A549 (cell line): ENCODE results near the gene MROH2A. TPM values are rescaled to one million over a fixed set of nuclear protein-coding genes. Genes with fewer than 3 reads are reported as not detected.

ENCODE experiments used
- ATAC-seq, 2 experiments: fragments of 200-7000 bp in 1 of 2; fragments of >200 bp in 1 of 2; cut with Nextera tagmentation in 1 of 2; cut with Tn5 transposase in 1 of 2; 3 replicates each; pipeline versions ENCODE4 v1.8.0 to v1.9.1; 2018 to 2020; ENCODE audit warnings: mild to moderate bottlenecking in 1 of 2, moderate library complexity in 1 of 2
- CTCF ChIA-PET: fragments of 300-600 bp; sonication (Branson Sonifier 250); formaldehyde crosslinking; extraction: SDS; loops from one replicate; lab custom pipeline; 2021; ENCODE audit warnings: antibody characterized with exemption, inconsistent platforms; lab: Yijun Ruan, JAX
- POLR2A ChIA-PET: fragments of 350-600 bp; formaldehyde crosslinking; extraction: SDS; loops from one replicate; lab custom pipeline; 2021; ENCODE audit warnings: antibody characterized with exemption, inconsistent platforms; lab: Yijun Ruan, JAX
- DNase-seq, 2 experiments: peaks; one replicate each; pipeline versions ENCODE4 v3.0.0 to v3.0.0-alpha.2; 2011 to 2016; ENCODE audit warnings: low read depth in 1 of 2, low spot score in 1 of 2
- FAIRE-seq: peaks from 2 replicates; lab custom pipeline; 2011; peaks lifted over from hg19 to GRCh38; lab: Jason Lieb, UNC
- H3K27ac ChIP-seq, 2 experiments: fragments of >200 bp; sonication (Bioruptor Twin); formaldehyde crosslinking; 3 replicates each; pipeline ENCODE4 v1.5.1; 2016 to 2017
- H3K4me1 ChIP-seq: fragments of >200 bp; sonication (Bioruptor Twin); formaldehyde crosslinking; 3 replicates; pipeline ENCODE4 v1.6.1; 2016
- H3K4me2 ChIP-seq: fragments of >200 bp; sonication (Bioruptor Twin); formaldehyde crosslinking; 3 replicates; pipeline ENCODE4 v1.6.1; 2016
- H3K4me3 ChIP-seq: fragments of >200 bp; sonication (Bioruptor Twin); formaldehyde crosslinking; 3 replicates; pipeline ENCODE4 v1.5.1; 2016
- H3K9me3 ChIP-seq: fragments of >200 bp; sonication (Bioruptor Twin); formaldehyde crosslinking; 3 replicates; pipeline ENCODE4 v1.6.1; 2016
- ATOH8 ChIP-seq: fragments of 250-450 bp; sonication (Bioruptor Pico); IDR thresholded peaks from 2 replicates; pipeline ENCODE4 v1.5.0; 2020; ENCODE audit warnings: low read depth, mild to moderate bottlenecking, moderate library complexity
- BHLHE40 ChIP-seq: IDR thresholded peaks from 2 replicates; pipeline ENCODE4 v1.6.1; 2012; ENCODE audit warnings: low read depth, low read length, inconsistent platforms
- CEBPB ChIP-seq, 2 experiments: fragments of >200 bp in 1 of 2; sonication (Bioruptor Twin) in 1 of 2; formaldehyde crosslinking in 1 of 2; IDR thresholded peaks; 2 replicates each; pipeline ENCODE4 v1.6.1; 2012 to 2016
- CHD4 ChIP-seq: fragments of 200-600 bp; sonication (generic); IDR thresholded peaks from 2 replicates; pipeline ENCODE4 v1.6.1; 2016; ENCODE audit warnings: antibody characterized with exemption, mild to moderate bottlenecking, borderline replicate concordance
- CTCF ChIP-seq: fragments of >200 bp; sonication (Bioruptor Twin); formaldehyde crosslinking; IDR thresholded peaks from 3 replicates; pipeline ENCODE4 v1.5.1; 2016
- E2F6 ChIP-seq: IDR thresholded peaks from 2 replicates; pipeline ENCODE4 v1.6.1; 2012; ENCODE audit warnings: low read depth, borderline replicate concordance
- EHF ChIP-seq: fragments of 250-450 bp; sonication (Bioruptor Pico); IDR thresholded peaks from 2 replicates; pipeline ENCODE4 v1.5.0; 2020; ENCODE audit warnings: mild to moderate bottlenecking
- ELK1 ChIP-seq: fragments of 150-350 bp; IDR thresholded peaks from 2 replicates; pipeline ENCODE4 v1.6.1; 2014; ENCODE audit warnings: low read depth, mild to moderate bottlenecking, low read length
- ESRRA ChIP-seq: fragments of 150-350 bp; IDR thresholded peaks from 2 replicates; pipeline ENCODE4 v1.6.1; 2014; ENCODE audit warnings: mild to moderate bottlenecking, low read length, borderline replicate concordance
- GATA3 ChIP-seq: IDR thresholded peaks from 2 replicates; pipeline ENCODE4 v1.6.1; 2012; ENCODE audit warnings: borderline replicate concordance
- HDAC2 ChIP-seq: fragments of 200-600 bp; sonication (generic); IDR thresholded peaks from 2 replicates; pipeline ENCODE4 v1.6.1; 2016
- HEYL ChIP-seq: fragments of 250-450 bp; sonication (Bioruptor Pico); IDR thresholded peaks from 2 replicates; pipeline ENCODE4 v1.8.0; 2021; ENCODE audit warnings: mild to moderate bottlenecking, moderate library complexity
- JUN ChIP-seq, 2 experiments: fragments of >200 bp; sonication (Bioruptor Twin); formaldehyde crosslinking; IDR thresholded peaks; 2 replicates in 1 of 2; 3 replicates in 1 of 2; pipeline ENCODE4 v1.6.1; 2016 to 2017
- KDM5A ChIP-seq: fragments of 200-600 bp; sonication (generic); IDR thresholded peaks from 2 replicates; pipeline ENCODE4 v1.6.1; 2016; ENCODE audit warnings: antibody characterized with exemption, mild to moderate bottlenecking
- MAFK ChIP-seq: fragments of 450-650 bp; IDR thresholded peaks from 2 replicates; pipeline ENCODE4 v1.6.1; 2014; ENCODE audit not compliant: partially characterized antibody
- PBX3 ChIP-seq: IDR thresholded peaks from 2 replicates; pipeline ENCODE4 v1.6.1; 2012
- RFX5 ChIP-seq: fragments of 450-650 bp; IDR thresholded peaks from 2 replicates; pipeline ENCODE4 v1.7.1; 2014; ENCODE audit warnings: antibody characterized with exemption, mild to moderate bottlenecking, moderate library complexity
- ZSCAN20 ChIP-seq: fragments of 250-450 bp; sonication (Bioruptor Pico); IDR thresholded peaks from 2 replicates; pipeline ENCODE4 v1.8.0; 2022; ENCODE audit warnings: mild to moderate bottlenecking, moderate library complexity
- WGBS: methylation state at CpG from one replicate; pipeline ENCODE4 v1.1.6; 2017; ENCODE audit errors: missing lambda C conversion rate; 5-methylcytosine and 5-hydroxymethylcytosine counted together
- polyA plus RNA-seq, 4 experiments: library from polyadenylated mRNA; depleted of rRNA in 3 of 4; stranded (reverse); fragments of >200 nt; fragmentation: RNase III in 1 of 4; extraction: RNeasy Plus Mini Kit Qiagen cat#74134 plus additional on column Dnase treatment in 1 of 4; gene quantifications; 2 replicates in 3 of 4; 3 replicates in 1 of 4; pipeline ENCODE4 v1.2.3, GENCODE V29; 2011 to 2017

The MROH2A gene
- polyA plus RNA-seq, 2 of the 4 experiments (the other 2 are of a cell fraction), result 0.10 to 0.63 TPM

- WGBS, result 86% methylated on average over 13 of the region's 13 CpGs
- CTCF ChIA-PET, result interaction anchor here (0.8 to 5.2 kb wide), 6 partner anchors 8 to 599 kb away, joined by 3 to 32 read pairs (median 4); no protein-coding TSS in a partner anchor
- Histone ChIP-seq H3K4me2 (peak overlapping the region; percentile 87), H3K9me3 (no peaks in the 10 kb centered on the region), H3K4me3 (no peak overlapping the region), H3K4me1 (peaks cover 62% of the 10 kb centered on the region), H3K27ac (peak overlapping the region; percentile 83 to 85)
- POLR2A ChIA-PET, result no interaction called here
- TF ChIP-seq CHD4, result no peak
- no peak for TF ChIP-seq BHLHE40
- no peak for TF ChIP-seq CEBPB (IDR thresholded peaks at IDR 0.05)
- no peak for TF ChIP-seq GATA3
- TF ChIP-seq ELK1, result no peak
- TF ChIP-seq HDAC2, result no peak
- FAIRE-seq (no peak), DNase-seq (peak in 1 of 2 experiments; percentile 1), ATAC-seq (no peak)
Observed at GRCh38 chr2:233849607-233850271, 71.6 kb downstream of the MROH2A start.

GRCh38 chr2:233850745-233851144 is 72.6 kb downstream of the MROH2A start:
- ATAC-seq (no peak), DNase-seq (no peak)
- H3K4me1 ChIP-seq, result peaks cover 64% of the 10 kb centered on the region
- TF ChIP-seq ATOH8 (CRISPR knock-in tag) (no peak), EHF (CRISPR knock-in tag) (no peak), JUN (IDR thresholded peaks at IDR 0.05) (no peak), E2F6 (no peak), HEYL (no peak), KDM5A (no peak), HDAC2 (no peak), CTCF (no peak), MAFK (no peak), PBX3 (no peak), ZSCAN20 (CRISPR knock-in tag) (no peak), RFX5 (no peak), ESRRA (no peak)
- TF ChIP-seq, all 56 proteins: peak for 0
- ChIA-PET POLR2A (no interaction called here), CTCF (interaction anchor here (1.5 to 1.6 kb wide), 2 partner anchors 18 to 402 kb away, joined by 5 to 7 read pairs; no protein-coding TSS in a partner anchor)
- Histone ChIP-seq H3K9me3 (no peaks in the 10 kb centered on the region), H3K4me2 (peak overlapping the region; percentile 87), H3K27ac (peak overlapping the region; percentile 83 to 85), H3K4me3 (peak overlapping the region; percentile 76)
- 64% methylated on average over 5 of the region's 7 CpGs for WGBS
- FAIRE-seq, result no peak
